ENCODE measurements around the gene AFAP1L2.

The AFAP1L2 gene

GRCh38 chr10:114293075-114293474 lies 111.2 kb downstream of the AFAP1L2 start:
- no peak for DNase-seq (ENCODE audit: low read depth in 1 of 2, low spot score in 1 of 2)

- DNase-seq (ENCODE audit: low read depth in 1 of 2, low spot score in 1 of 2), result no peak
Observed at GRCh38 chr10:114291516-114291915, 112.8 kb downstream of the AFAP1L2 start.

DNA sequence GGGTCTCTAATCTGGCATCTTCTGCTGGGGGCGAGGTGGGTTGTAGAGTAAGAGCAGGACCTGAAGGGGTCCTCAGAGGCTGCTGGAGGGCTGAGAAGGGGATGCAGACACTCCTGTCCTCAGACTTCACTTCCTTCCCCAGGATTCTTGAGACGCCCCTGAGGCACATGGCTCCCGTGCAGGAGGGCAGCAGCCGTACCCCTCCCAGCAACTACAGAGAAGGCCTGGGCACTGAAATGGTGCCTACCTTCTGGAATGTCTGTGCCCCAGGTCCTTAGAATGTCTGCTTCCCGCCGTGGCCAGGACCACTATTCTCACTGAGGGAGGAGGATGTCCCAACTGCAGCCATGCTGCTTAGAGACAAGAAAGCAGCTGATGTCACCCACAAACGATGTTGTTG lies 113.2 kb downstream of the AFAP1L2 start:
- no peak for DNase-seq (ENCODE audit: low read depth in 1 of 2, low spot score in 1 of 2)

GRCh38 chr10:114290038-114290437 lies 114.3 kb downstream of the AFAP1L2 start:
- no peak for DNase-seq (ENCODE audit: low read depth in 1 of 2, low spot score in 1 of 2)

GRCh38 chr10:114289096-114289436 lies 115.2 kb downstream of the AFAP1L2 start:
- DNase-seq (ENCODE audit: low read depth in 1 of 2, low spot score in 1 of 2), result no peak

GRCh38 chr10:114288424-114289095 lies 115.7 kb downstream of the AFAP1L2 start:
- no peak for DNase-seq (ENCODE audit: low read depth in 1 of 2, low spot score in 1 of 2)

- DNase-seq (ENCODE audit: low read depth in 1 of 2, low spot score in 1 of 2), result no peak
Observed at GRCh38 chr10:114286921-114287320, 117.4 kb downstream of the AFAP1L2 start.

- no peak for DNase-seq (ENCODE audit: low read depth in 1 of 2, low spot score in 1 of 2)
Observed at GRCh38 chr10:114285961-114286441, 118.3 kb downstream of the AFAP1L2 start.

DNA sequence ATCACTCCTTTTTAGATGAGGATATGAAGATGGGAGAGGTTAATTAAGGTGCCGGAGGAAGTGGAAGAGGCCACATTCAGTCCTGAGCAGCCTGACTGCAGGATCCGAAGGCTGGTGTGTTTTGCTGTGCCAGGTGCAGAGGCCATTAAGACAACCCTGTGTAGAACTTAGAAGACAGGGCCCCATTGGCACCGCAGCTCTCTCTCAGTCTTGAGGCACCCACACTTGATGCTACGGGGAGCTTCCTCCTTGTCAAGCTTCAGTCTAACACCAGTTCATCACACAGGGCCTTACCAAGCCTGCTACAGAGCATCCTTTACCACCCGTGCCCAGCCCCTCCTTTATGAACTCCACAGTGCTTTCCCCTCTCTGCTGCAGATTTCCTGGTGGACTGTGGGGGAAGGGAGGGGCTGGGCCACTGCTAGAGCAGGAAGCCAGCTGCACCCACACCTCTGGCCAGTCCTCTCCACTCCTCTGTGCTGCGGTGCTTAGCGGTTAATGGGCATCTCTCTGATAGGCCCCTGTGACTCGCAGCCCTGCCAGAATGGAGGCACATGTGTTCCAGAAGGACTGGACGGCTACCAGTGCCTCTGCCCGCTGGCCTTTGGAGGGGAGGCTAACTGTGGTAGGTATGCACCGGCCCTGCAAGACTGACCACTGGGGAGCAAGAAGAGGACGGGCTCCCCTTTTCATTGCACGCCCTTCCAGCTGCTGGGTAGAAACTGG lies 119.8 kb downstream of the AFAP1L2 start:
- DNase-seq (ENCODE audit: low read depth in 1 of 2, low spot score in 1 of 2), result no peak

GRCh38 chr10:114283535-114284234 lies 120.6 kb downstream of the AFAP1L2 start:
- no peak for DNase-seq (ENCODE audit: low read depth in 1 of 2, low spot score in 1 of 2)

DNA sequence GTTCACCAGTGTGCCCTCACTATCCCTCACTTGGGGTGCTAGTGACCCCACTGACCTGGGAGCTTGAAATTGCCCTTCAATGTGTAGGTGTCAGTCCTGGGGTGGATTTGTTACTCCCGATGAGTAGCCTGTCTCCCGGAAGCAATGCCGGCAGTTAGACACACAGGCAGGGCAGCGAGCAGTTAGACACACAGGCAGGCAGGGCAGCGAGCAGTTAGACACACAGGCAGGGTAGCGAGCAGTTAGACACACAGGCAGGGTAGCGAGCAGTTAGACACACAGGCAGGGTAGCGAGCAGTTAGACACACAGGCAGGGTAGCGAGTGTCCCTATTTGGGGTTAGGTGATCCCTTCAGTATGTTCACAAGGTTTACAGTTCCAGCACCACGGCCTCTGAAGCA lies 121.2 kb downstream of the AFAP1L2 start:
- no peak for DNase-seq (ENCODE audit: low read depth in 1 of 2, low spot score in 1 of 2)

GRCh38 chr10:114282526-114282925 lies 121.8 kb downstream of the AFAP1L2 start:
- DNase-seq (ENCODE audit: low read depth in 1 of 2, low spot score in 1 of 2), result no peak

DNA sequence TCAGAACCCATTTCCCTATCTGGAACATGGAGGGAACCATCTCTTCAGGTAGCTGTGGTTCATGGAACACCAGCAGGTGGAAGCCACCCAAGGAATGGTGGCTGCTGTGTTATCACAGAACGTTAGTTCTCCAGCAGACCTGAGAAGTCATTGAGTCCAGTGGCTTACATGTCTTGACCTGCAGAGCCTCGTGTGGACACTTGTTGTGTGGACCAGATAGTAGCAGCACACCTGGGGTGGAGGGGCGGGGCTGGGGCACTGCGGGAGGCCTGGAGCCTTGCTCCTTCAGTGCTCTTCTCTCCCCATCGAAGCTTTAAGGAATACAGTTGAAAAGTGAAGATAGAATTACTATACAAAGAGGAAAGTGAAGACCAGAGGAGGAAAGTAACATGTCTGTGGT lies 122.8 kb downstream of the AFAP1L2 start:
- no peak for DNase-seq (ENCODE audit: low read depth in 1 of 2, low spot score in 1 of 2)

GRCh38 chr10:114281006-114281405 lies 123.3 kb downstream of the AFAP1L2 start:
- DNase-seq (ENCODE audit: low read depth in 1 of 2, low spot score in 1 of 2), result no peak

GRCh38 chr10:114279901-114280644 lies 124.2 kb downstream of the AFAP1L2 start:
- DNase-seq (ENCODE audit: low read depth in 1 of 2, low spot score in 1 of 2), result no peak

- DNase-seq (ENCODE audit: low read depth in 1 of 2, low spot score in 1 of 2), result no peak
Observed at GRCh38 chr10:114279289-114279688, 125.0 kb downstream of the AFAP1L2 start.

DNA sequence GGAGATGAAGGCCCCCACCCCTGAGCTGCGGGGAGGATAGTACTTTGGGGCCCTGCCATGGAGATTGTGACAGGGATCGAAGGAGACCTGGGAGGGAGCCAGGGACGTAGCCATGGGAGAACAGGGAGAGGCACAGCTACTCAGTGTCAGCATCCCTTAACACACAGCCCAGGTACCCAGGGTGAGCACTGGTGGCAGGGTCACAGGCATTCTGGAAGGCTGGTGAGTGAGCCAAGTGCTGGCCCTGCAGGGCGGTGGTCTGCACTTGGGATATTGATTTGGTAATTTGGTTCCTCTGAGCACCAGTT lies 125.5 kb downstream of the AFAP1L2 start:
- no peak for DNase-seq (ENCODE audit: low read depth in 1 of 2, low spot score in 1 of 2)

- DNase-seq (ENCODE audit: low read depth in 1 of 2, low spot score in 1 of 2), result no peak
Observed at GRCh38 chr10:114278140-114278883, 126.0 kb downstream of the AFAP1L2 start.

DNA sequence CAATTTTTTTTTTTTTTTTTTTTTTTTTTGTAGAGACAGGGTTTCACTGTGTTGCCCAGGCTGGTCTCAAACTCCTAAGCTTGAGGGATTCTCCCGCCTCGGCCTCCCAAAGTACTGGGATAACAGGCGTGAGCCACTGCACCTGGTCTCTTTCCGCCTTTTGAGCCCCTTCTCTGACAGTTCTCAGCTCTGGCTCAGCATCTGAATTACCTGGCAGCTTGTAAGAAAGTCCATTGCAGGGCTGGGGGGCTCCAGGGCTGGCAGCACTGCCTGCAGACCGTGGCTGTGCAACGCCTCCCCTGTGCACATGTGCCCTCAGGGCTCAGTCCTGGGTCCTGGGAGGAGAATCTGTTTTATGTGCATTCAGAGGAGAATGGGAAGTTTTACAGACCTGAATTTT lies 127.6 kb downstream of the AFAP1L2 start:
- DNase-seq (ENCODE audit: low read depth in 1 of 2, low spot score in 1 of 2), result no peak

DNA sequence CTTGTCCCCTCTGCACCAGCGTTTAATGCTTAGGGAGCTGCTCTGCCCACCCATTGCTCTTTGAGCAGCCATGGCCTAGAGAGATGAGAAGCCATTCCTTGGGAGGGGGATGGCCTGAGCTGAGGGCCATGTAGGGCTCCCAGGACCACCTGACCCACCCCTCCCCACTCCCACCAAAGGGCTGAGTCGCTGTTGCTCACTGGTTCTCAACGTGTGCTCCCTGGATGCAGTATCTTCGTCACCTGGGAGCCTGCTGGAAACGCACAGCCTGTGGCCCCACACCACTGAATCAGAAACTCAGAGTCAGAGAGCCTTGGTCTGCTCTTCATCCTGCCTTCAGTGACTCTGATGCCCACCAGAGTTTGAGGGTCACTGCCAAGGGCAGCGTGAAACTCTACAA lies 128.2 kb downstream of the AFAP1L2 start:
- DNase-seq (ENCODE audit: low read depth in 1 of 2, low spot score in 1 of 2), result no peak

Data from stimulated activated CD4-positive, alpha-beta T cell treated with anti-CD3 and anti-CD28 coated beads, Interleukin-15, amount 100 ng/mL, for 1 hour (primary cell).